ENCODE data around the gene OR51B2.

The OR51B2 gene

GRCh38 chr11:5286901-5287300 lies 37.2 kb downstream of the OR51B2 start:
- in situ Hi-C loops (cut with HindIII; ENCODE audit: low pct_unique_long_range_greater_than_20kb, low sequenced_read_pairs) = no loop called here
- DNase-seq (ENCODE audit: low read depth in 1 of 2, low spot score in 1 of 2) = no peak
- TF ChIP-seq JUND (IDR thresholded peaks at IDR 0.05; ENCODE audit: low read depth) = no peak

GRCh38 chr11:5286351-5286750 lies 37.7 kb downstream of the OR51B2 start:
- in situ Hi-C loops (cut with HindIII; ENCODE audit: low pct_unique_long_range_greater_than_20kb, low sequenced_read_pairs) = no loop called here
- TF ChIP-seq JUND (IDR thresholded peaks at IDR 0.05; ENCODE audit: low read depth) = no peak
- DNase-seq (ENCODE audit: low read depth in 1 of 2, low spot score in 1 of 2) = no peak

- DNase-seq (ENCODE audit: low read depth in 1 of 2, low spot score in 1 of 2) = no peak
- in situ Hi-C loops (cut with HindIII; ENCODE audit: low pct_unique_long_range_greater_than_20kb, low sequenced_read_pairs) = no loop called here
- TF ChIP-seq JUND (IDR thresholded peaks at IDR 0.05; ENCODE audit: low read depth) = no peak
Observed at GRCh38 chr11:5285703-5286340, 38.3 kb downstream of the OR51B2 start.

- in situ Hi-C loops (cut with HindIII; ENCODE audit: low pct_unique_long_range_greater_than_20kb, low sequenced_read_pairs) = no loop called here
- no peak for TF ChIP-seq JUND (IDR thresholded peaks at IDR 0.05; ENCODE audit: low read depth)
- DNase-seq (ENCODE audit: low read depth in 1 of 2, low spot score in 1 of 2) = no peak
Observed at GRCh38 chr11:5284637-5285036, 39.5 kb downstream of the OR51B2 start.

- DNase-seq (ENCODE audit: low read depth in 1 of 2, low spot score in 1 of 2) = no peak
- in situ Hi-C loops (cut with HindIII; ENCODE audit: low pct_unique_long_range_greater_than_20kb, low sequenced_read_pairs) = no loop called here
- no peak for TF ChIP-seq JUND (IDR thresholded peaks at IDR 0.05; ENCODE audit: low read depth)
Observed at GRCh38 chr11:5283882-5284281, 40.2 kb downstream of the OR51B2 start.

GRCh38 chr11:5283086-5283485 lies 41.0 kb downstream of the OR51B2 start:
- no peak for TF ChIP-seq JUND (IDR thresholded peaks at IDR 0.05; ENCODE audit: low read depth)
- in situ Hi-C loops (cut with HindIII; ENCODE audit: low pct_unique_long_range_greater_than_20kb, low sequenced_read_pairs) = no loop called here
- no peak for DNase-seq (ENCODE audit: low read depth in 1 of 2, low spot score in 1 of 2)

GRCh38 chr11:5282628-5283027 lies 41.5 kb downstream of the OR51B2 start:
- no peak for TF ChIP-seq JUND (IDR thresholded peaks at IDR 0.05; ENCODE audit: low read depth)

GRCh38 chr11:5281596-5281995 lies 42.5 kb downstream of the OR51B2 start:
- no peak for TF ChIP-seq JUND (IDR thresholded peaks at IDR 0.05; ENCODE audit: low read depth)
- DNase-seq (ENCODE audit: low read depth in 1 of 2, low spot score in 1 of 2) = no peak
- in situ Hi-C loops (cut with HindIII; ENCODE audit: low pct_unique_long_range_greater_than_20kb, low sequenced_read_pairs) = no loop called here

More at GRCh38 chr11:5282628-5283027, 41.5 kb downstream of the OR51B2 start:
- no peak for DNase-seq (ENCODE audit: low read depth in 1 of 2, low spot score in 1 of 2)
- in situ Hi-C loops (cut with HindIII; ENCODE audit: low pct_unique_long_range_greater_than_20kb, low sequenced_read_pairs) = no loop called here

- in situ Hi-C loops (cut with HindIII; ENCODE audit: low pct_unique_long_range_greater_than_20kb, low sequenced_read_pairs) = no loop called here
- no peak for TF ChIP-seq JUND (IDR thresholded peaks at IDR 0.05; ENCODE audit: low read depth)
- peak in 1 of 2 experiments; percentile 3 for DNase-seq (ENCODE audit: low read depth in 1 of 2, low spot score in 1 of 2)
Observed at GRCh38 chr11:5280582-5281102, 43.5 kb downstream of the OR51B2 start.

GRCh38 chr11:5279471-5280090 lies 44.5 kb downstream of the OR51B2 start:
- no peak for TF ChIP-seq JUND (IDR thresholded peaks at IDR 0.05; ENCODE audit: low read depth)
- in situ Hi-C loops (cut with HindIII; ENCODE audit: low pct_unique_long_range_greater_than_20kb, low sequenced_read_pairs) = no loop called here
- no peak for DNase-seq (ENCODE audit: low read depth in 1 of 2, low spot score in 1 of 2)

- DNase-seq (ENCODE audit: low read depth in 1 of 2, low spot score in 1 of 2) = no peak
- no peak for TF ChIP-seq JUND (IDR thresholded peaks at IDR 0.05; ENCODE audit: low read depth)
- in situ Hi-C loops (cut with HindIII; ENCODE audit: low pct_unique_long_range_greater_than_20kb, low sequenced_read_pairs) = no loop called here
Observed at GRCh38 chr11:5277807-5278382, 46.2 kb downstream of the OR51B2 start.

- no peak for DNase-seq (ENCODE audit: low read depth in 1 of 2, low spot score in 1 of 2)
- in situ Hi-C loops (cut with HindIII; ENCODE audit: low pct_unique_long_range_greater_than_20kb, low sequenced_read_pairs) = no loop called here
- no peak for TF ChIP-seq JUND (IDR thresholded peaks at IDR 0.05; ENCODE audit: low read depth)
Observed at GRCh38 chr11:5276697-5277096, 47.4 kb downstream of the OR51B2 start.

- in situ Hi-C loops (cut with HindIII; ENCODE audit: low pct_unique_long_range_greater_than_20kb, low sequenced_read_pairs) = no loop called here
- DNase-seq (ENCODE audit: low read depth in 1 of 2, low spot score in 1 of 2) = no peak
- no peak for TF ChIP-seq JUND (IDR thresholded peaks at IDR 0.05; ENCODE audit: low read depth)
Observed at GRCh38 chr11:5275369-5276110, 48.6 kb downstream of the OR51B2 start.

Data from T47D (cell line).